ENCODE results near the gene STUB1.
"Not testable (repeated sequence)": the region's sequence is repeated elsewhere in the genome, so short reads cannot be mapped to it uniquely, and the experiment has no call there.

Gene STUB1

DNA sequence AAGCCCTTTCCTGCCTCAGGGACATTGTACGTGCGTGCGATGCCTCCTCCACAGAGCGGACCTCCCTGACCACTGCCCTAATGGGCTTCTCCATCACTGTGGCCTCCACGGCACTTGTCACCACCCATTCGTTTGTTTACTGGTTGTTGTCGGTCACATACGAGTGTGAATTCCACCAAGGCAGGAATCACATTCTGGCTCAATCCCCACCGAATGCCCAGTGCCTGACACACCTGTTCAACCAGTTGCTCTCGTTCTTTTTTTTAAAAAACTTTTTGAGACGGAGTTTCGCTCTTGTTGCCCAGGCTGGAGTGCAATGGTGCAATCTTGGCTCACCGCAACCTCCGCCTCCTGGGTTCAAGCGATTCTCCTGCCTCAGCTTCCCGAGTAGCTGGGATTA is 11.0 kb downstream of the STUB1 start:
- H3K4me3 ChIP-seq (ENCODE audit: low read length in 2 of 2); H3K27ac ChIP-seq (ENCODE audit: low read length); H3K36me3 ChIP-seq (ENCODE audit: control insufficient read depth in 2 of 2, insufficient read depth in 2 of 2, low read length in 2 of 2); H3K9ac ChIP-seq (ENCODE audit: low read length in 2 of 2); H3K9me3 ChIP-seq (ENCODE audit: control insufficient read depth in 2 of 2, low read length in 2 of 2): not testable (repeated sequence)
- H3K27me3 ChIP-seq (ENCODE audit: control insufficient read depth in 1 of 2, insufficient read depth in 2 of 2, low read length in 2 of 2), result peaks cover 14 to 35% of the 10 kb centered on the region in 2 donors
- H3K4me1 ChIP-seq (ENCODE audit: control insufficient read depth, insufficient read depth, low read length), result peaks cover 34% of the 10 kb centered on the region

- Histone ChIP-seq H3K36me3 (ENCODE audit: control insufficient read depth in 2 of 2, insufficient read depth in 2 of 2, low read length in 2 of 2) (no peaks in the 10 kb centered on the region), H3K9ac (ENCODE audit: low read length in 2 of 2) (no peak overlapping the region), H3K27ac (ENCODE audit: low read length) (no peak overlapping the region), H3K9me3 (ENCODE audit: control insufficient read depth in 2 of 2, low read length in 2 of 2) (no peaks in the 10 kb centered on the region), H3K4me3 (ENCODE audit: low read length in 2 of 2) (no peak overlapping the region), H3K4me1 (ENCODE audit: control insufficient read depth, insufficient read depth, low read length) (peaks cover 34% of the 10 kb centered on the region), H3K27me3 (ENCODE audit: control insufficient read depth in 1 of 2, insufficient read depth in 2 of 2, low read length in 2 of 2) (peaks cover 19 to 38% of the 10 kb centered on the region in 2 donors)
Observed at GRCh38 chr16:692356-693108, 12.3 kb downstream of the STUB1 start.

DNA sequence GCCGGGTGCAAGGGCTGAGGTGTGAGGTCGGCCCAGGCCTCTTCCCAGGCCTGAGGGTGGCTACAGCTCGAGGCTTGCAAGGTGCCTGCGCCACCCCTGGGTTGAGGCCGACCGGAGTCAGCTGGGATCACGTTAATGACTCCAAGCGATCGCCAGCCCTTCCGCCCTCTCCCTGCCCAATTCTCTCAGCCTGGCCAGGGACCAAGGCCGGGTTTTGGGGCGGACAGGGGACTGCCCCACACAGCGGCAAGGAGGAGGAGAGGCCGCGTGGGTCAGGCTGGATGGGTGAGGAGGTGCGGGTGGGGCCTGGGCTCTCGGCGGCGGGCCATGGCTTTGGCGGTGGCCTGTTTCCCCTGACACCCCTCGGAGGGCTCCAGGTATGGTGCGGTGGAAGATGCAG is 13.2 kb downstream of the STUB1 start:
- Histone ChIP-seq H3K4me3 (ENCODE audit: low read length in 2 of 2) (no peak overlapping the region), H3K9me3 (ENCODE audit: control insufficient read depth in 2 of 2, low read length in 2 of 2) (no peaks in the 10 kb centered on the region), H3K27ac (ENCODE audit: low read length) (no peak overlapping the region), H3K27me3 (ENCODE audit: control insufficient read depth in 1 of 2, insufficient read depth in 2 of 2, low read length in 2 of 2) (peaks cover 22 to 38% of the 10 kb centered on the region in 2 donors), H3K36me3 (ENCODE audit: control insufficient read depth in 2 of 2, insufficient read depth in 2 of 2, low read length in 2 of 2) (no peaks in the 10 kb centered on the region), H3K4me1 (ENCODE audit: control insufficient read depth, insufficient read depth, low read length) (peaks cover 34% of the 10 kb centered on the region), H3K9ac (ENCODE audit: low read length in 2 of 2) (no peak overlapping the region)

- Histone ChIP-seq H3K36me3 (ENCODE audit: control insufficient read depth in 2 of 2, insufficient read depth in 2 of 2, low read length in 2 of 2) (no peaks in the 10 kb centered on the region), H3K27ac (ENCODE audit: low read length) (no peak overlapping the region), H3K4me1 (ENCODE audit: control insufficient read depth, insufficient read depth, low read length) (peaks cover 31% of the 10 kb centered on the region), H3K9me3 (ENCODE audit: control insufficient read depth in 2 of 2, low read length in 2 of 2) (no peaks in the 10 kb centered on the region), H3K9ac (ENCODE audit: low read length in 2 of 2) (no peak overlapping the region), H3K4me3 (ENCODE audit: low read length in 2 of 2) (no peak overlapping the region), H3K27me3 (ENCODE audit: control insufficient read depth in 1 of 2, insufficient read depth in 2 of 2, low read length in 2 of 2) (peaks cover 22 to 38% of the 10 kb centered on the region in 2 donors)
Observed at GRCh38 chr16:693766-694165, 13.6 kb downstream of the STUB1 start.

DNA sequence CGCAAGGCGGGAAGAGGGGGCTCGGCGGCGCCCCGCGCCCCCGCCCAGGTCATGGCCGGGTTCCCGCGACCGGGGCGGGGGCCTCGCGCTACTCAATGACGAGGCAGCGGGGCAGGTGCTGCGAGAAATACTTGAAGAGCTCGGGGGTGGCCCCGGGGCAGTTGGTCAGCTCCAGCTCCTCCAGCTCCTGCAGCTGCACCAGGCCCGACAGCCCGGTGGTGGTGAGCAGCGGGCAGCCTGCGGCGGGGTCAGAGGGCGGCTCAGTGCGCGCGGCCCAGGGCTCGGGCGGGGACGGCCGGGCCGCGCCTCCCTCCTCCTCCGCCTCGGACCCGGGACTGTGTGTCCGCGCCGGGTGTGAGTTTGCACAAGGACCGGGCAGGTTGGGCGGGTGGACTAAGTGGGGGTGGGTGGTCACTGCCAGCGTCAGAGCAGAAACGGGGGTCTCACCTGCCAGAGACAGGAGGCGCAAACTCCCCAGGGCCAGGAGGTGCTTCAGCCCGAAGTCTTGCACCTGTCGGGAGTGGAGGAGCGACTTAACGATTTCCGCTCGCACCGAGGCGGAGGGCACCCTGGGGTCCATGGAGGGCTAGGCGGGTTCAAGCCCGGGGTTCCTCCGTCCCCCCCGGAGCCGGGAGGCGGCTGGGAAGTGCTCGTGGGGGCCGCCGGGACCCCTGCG is 14.1 kb downstream of the STUB1 start:
- Histone ChIP-seq H3K9ac (ENCODE audit: low read length in 2 of 2) (no peak overlapping the region), H3K36me3 (ENCODE audit: control insufficient read depth in 2 of 2, insufficient read depth in 2 of 2, low read length in 2 of 2) (no peaks in the 10 kb centered on the region), H3K4me1 (ENCODE audit: control insufficient read depth, insufficient read depth, low read length) (peaks cover 26% of the 10 kb centered on the region), H3K27ac (ENCODE audit: low read length) (no peak overlapping the region), H3K4me3 (ENCODE audit: low read length in 2 of 2) (no peak overlapping the region), H3K9me3 (ENCODE audit: control insufficient read depth in 2 of 2, low read length in 2 of 2) (no peaks in the 10 kb centered on the region), H3K27me3 (ENCODE audit: control insufficient read depth in 1 of 2, insufficient read depth in 2 of 2, low read length in 2 of 2) (peaks cover 26 to 42% of the 10 kb centered on the region in 2 donors)

DNA sequence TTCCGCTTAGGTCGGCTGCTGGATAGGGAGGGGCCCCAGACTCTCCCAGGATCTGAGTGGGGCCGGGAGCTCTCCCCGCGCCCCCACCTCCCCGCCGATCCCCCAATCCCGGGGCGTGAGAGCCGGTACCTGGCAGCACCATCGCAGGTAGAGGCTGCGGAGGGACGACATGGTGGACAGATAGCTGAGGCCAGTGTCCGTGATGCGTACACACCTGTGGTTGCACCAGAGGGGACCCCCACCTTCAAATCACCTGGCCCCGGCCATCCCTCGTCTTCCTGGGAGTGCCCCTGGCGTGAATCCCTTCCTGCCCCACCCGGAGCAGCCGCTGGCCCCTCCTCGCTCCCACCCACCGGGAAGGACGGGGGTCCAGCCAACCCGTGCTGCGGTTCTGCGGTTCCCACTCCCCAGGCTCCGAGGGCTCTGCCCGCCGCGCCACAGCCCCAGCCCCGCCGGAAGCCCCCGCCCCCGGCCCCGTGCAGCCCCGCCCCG is 14.7 kb downstream of the STUB1 start:
- H3K36me3 ChIP-seq (ENCODE audit: control insufficient read depth in 2 of 2, insufficient read depth in 2 of 2, low read length in 2 of 2), result no peaks in the 10 kb centered on the region
- no peak overlapping the region for H3K9ac ChIP-seq (ENCODE audit: low read length in 2 of 2)
- peaks cover 20% of the 10 kb centered on the region for H3K4me1 ChIP-seq (ENCODE audit: control insufficient read depth, insufficient read depth, low read length)
- H3K27ac ChIP-seq (ENCODE audit: low read length), result no peak overlapping the region
- H3K4me3 ChIP-seq (ENCODE audit: low read length in 2 of 2), result no peak overlapping the region
- H3K27me3 ChIP-seq (ENCODE audit: control insufficient read depth in 1 of 2, insufficient read depth in 2 of 2, low read length in 2 of 2), result peaks cover 28 to 47% of the 10 kb centered on the region in 2 donors
- no peaks in the 10 kb centered on the region for H3K9me3 ChIP-seq (ENCODE audit: control insufficient read depth in 2 of 2, low read length in 2 of 2)

DNA sequence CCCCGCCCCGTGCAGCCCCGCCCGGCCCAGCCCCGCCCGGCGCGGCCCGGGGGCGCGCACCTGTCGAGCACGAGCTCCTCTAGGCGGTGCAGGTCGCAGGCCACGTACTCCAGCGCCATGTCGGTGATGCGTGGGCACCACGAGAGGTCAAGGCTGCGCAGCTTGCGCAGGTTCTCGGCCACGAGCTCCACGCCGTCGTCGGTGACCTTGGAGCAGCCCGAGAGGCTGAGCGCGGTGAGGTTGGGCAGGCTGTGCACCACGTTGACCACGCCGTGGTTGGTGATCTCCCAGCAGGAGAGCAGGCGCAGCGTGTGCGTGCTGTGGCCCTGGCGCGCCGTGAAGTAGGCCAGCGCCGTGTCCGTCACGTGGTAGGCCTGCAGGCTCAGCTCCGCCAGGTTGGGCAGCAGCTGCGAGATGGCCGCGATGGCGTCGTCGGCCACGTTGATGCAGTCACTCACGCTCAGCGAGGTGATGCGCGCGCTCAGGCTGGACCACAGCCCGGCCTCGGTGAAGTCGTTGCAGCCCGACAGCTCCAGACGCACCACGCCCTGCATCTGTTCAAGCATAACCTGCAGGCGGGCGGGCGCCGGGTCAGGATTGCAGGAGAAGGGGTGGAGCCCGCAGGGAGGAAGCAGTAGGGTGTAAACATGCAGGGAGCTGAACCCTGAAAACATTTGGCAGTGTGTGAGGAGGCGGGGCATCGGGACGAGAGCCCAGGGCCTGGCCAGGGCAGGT is 15.3 kb downstream of the STUB1 start:
- H3K4me1 ChIP-seq (ENCODE audit: control insufficient read depth, insufficient read depth, low read length), result peaks cover 20% of the 10 kb centered on the region
- peaks cover 30 to 53% of the 10 kb centered on the region in 2 donors for H3K27me3 ChIP-seq (ENCODE audit: control insufficient read depth in 1 of 2, insufficient read depth in 2 of 2, low read length in 2 of 2)
- no peaks in the 10 kb centered on the region for H3K36me3 ChIP-seq (ENCODE audit: control insufficient read depth in 2 of 2, insufficient read depth in 2 of 2, low read length in 2 of 2)
- H3K4me3 ChIP-seq (ENCODE audit: low read length in 2 of 2), result peak overlapping the region in 1 of 2 donors; percentile 49
- no peak overlapping the region for H3K27ac ChIP-seq (ENCODE audit: low read length)
- no peak overlapping the region for H3K9ac ChIP-seq (ENCODE audit: low read length in 2 of 2)
- H3K9me3 ChIP-seq (ENCODE audit: control insufficient read depth in 2 of 2, low read length in 2 of 2), result no peaks in the 10 kb centered on the region

DNA sequence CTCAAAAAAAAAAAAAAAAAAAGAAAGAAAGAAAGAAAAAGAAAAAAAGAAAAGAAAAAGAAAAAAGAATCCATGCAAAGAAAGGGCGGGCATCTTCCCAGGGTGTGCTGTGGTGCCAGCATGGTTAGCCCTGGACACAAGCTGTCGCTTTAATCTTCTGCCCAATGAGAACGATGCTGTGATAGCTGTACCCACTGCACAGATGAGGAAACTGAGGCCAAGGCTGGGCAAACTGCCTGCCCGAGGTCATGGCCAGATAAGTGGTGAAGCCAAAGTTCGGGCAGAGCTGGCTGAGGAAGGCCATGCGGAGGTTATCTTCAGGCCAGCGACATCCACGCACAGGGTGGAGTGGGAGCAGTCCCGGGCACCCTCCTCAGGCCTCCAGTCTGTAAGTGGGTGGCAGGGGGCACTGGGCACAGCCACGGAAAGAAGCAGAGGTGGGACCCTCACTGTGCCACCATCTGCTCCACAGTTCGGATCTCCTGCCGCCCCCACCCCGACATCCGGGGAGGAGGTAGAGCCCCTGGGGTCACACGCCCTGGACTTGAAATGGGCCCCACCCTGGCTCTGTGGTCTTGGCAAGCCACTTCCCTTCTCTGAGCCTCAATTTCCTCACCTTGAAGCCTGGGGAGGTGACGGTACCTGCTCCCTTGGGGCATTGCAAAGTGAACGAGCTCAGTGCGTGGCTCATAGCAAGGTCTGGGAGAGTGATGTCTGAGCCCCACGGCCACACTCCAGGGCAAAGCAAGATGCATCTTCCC is 18.9 kb downstream of the STUB1 start:
- Histone ChIP-seq H3K9ac (ENCODE audit: low read length in 2 of 2) (no peak overlapping the region), H3K4me1 (ENCODE audit: control insufficient read depth, insufficient read depth, low read length) (peaks cover 15% of the 10 kb centered on the region), H3K4me3 (ENCODE audit: low read length in 2 of 2) (no peak overlapping the region), H3K9me3 (ENCODE audit: control insufficient read depth in 2 of 2, low read length in 2 of 2) (no peaks in the 10 kb centered on the region), H3K27ac (ENCODE audit: low read length) (no peak overlapping the region), H3K27me3 (ENCODE audit: control insufficient read depth in 1 of 2, insufficient read depth in 2 of 2, low read length in 2 of 2) (peaks cover 60 to 72% of the 10 kb centered on the region in 2 donors), H3K36me3 (ENCODE audit: control insufficient read depth in 2 of 2, insufficient read depth in 2 of 2, low read length in 2 of 2) (no peaks in the 10 kb centered on the region)

GRCh38 chr16:700684-701584 is 20.7 kb downstream of the STUB1 start:
- H3K4me1 ChIP-seq (ENCODE audit: control insufficient read depth, insufficient read depth, low read length), result peaks cover 1% of the 10 kb centered on the region
- no peak overlapping the region for H3K27ac ChIP-seq (ENCODE audit: low read length)
- no peak overlapping the region for H3K9ac ChIP-seq (ENCODE audit: low read length in 2 of 2)
- no peak overlapping the region for H3K4me3 ChIP-seq (ENCODE audit: low read length in 2 of 2)
- H3K36me3 ChIP-seq (ENCODE audit: control insufficient read depth in 2 of 2, insufficient read depth in 2 of 2, low read length in 2 of 2), result no peaks in the 10 kb centered on the region
- H3K27me3 ChIP-seq (ENCODE audit: control insufficient read depth in 1 of 2, insufficient read depth in 2 of 2, low read length in 2 of 2), result peaks cover 56 to 66% of the 10 kb centered on the region in 2 donors
- no peaks in the 10 kb centered on the region for H3K9me3 ChIP-seq (ENCODE audit: control insufficient read depth in 2 of 2, low read length in 2 of 2)
